ENCODE results near the gene NELL2. TPM values are rescaled to one million over a fixed set of nuclear protein-coding genes. Genes with fewer than 3 reads are reported as not detected.

NELL2 gene
- total RNA-seq, 1 experiment from 2014 or later: 32.7 TPM

DNA sequence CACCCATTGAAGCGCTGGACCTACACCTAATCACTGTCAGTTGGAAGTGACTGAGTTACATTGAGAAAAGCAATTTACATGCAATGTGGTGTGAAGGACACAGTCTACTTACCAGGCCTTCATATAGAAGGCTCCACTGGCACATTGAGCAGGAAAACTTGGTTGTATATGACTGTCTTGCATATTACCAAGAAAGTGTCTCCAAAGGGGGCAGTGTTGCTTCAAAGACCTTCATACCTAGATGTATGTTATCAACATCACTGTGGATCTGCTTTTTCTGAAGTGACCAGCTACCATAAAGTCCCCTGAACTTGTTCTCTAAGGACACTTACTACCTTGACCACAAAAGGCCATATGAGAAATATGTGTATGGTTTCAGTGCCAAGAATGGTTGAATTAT is 64.1 kb downstream of the NELL2 start:
- no peaks in the 10 kb centered on the region for H3K79me1 ChIP-seq (ENCODE audit: insufficient read depth, low read depth, low read length, poor library complexity, severe bottlenecking)
- H2AFZ ChIP-seq (ENCODE audit: low read length): no peak overlapping the region

More for the DNA sequence above, 64.1 kb downstream of the NELL2 start:
- Mint-ChIP-seq H3K9me3 (no peaks in the 10 kb centered on the region), H3K4me3 (no peak overlapping the region), H3K27ac (no peak overlapping the region), H3K4me1 (no peaks in the 10 kb centered on the region), H3K36me3 (ENCODE audit: insufficient read depth in 1 of 3, low read depth in 3 of 3) (no peaks in the 10 kb centered on the region), H3K27me3 (ENCODE audit: low read depth) (no peaks in the 10 kb centered on the region)
- H2AK5ac ChIP-seq (ENCODE audit: insufficient read length, low read length): no peak overlapping the region
- no peak overlapping the region for H4K91ac ChIP-seq (ENCODE audit: insufficient read length, low read depth, low read length)
- H3K56ac ChIP-seq (ENCODE audit: insufficient read length, low read depth, low read length): no peak overlapping the region
- no peak overlapping the region for H3K27ac ChIP-seq (ENCODE audit: insufficient read length, low read depth, low read length)
- no peak overlapping the region for H2BK20ac ChIP-seq (ENCODE audit: low read depth, low read length, poor library complexity, severe bottlenecking)
- no peaks in the 10 kb centered on the region for H3K27me3 ChIP-seq (ENCODE audit: insufficient read depth, low read length)
- H3K18ac ChIP-seq (ENCODE audit: insufficient read length, low read depth, low read length): no peak overlapping the region
- H4K20me1 ChIP-seq (ENCODE audit: control insufficient read depth, insufficient read depth, insufficient read length): no peaks in the 10 kb centered on the region
- no peaks in the 10 kb centered on the region for H3K9me3 ChIP-seq (ENCODE audit: control insufficient read depth, low read depth, low read length)
- no peaks in the 10 kb centered on the region for H3K79me2 ChIP-seq (ENCODE audit: insufficient read depth, low read length)
- no peak overlapping the region for H3T11ph ChIP-seq (ENCODE audit: low read length)
- H4K8ac ChIP-seq (replicated peaks; ENCODE audit: insufficient read length, low read depth, low read length): no peak overlapping the region
- H2BK120ac ChIP-seq (ENCODE audit: low read depth, low read length, poor library complexity, severe bottlenecking): no peak overlapping the region
- TF ChIP-seq, protein P1, sequence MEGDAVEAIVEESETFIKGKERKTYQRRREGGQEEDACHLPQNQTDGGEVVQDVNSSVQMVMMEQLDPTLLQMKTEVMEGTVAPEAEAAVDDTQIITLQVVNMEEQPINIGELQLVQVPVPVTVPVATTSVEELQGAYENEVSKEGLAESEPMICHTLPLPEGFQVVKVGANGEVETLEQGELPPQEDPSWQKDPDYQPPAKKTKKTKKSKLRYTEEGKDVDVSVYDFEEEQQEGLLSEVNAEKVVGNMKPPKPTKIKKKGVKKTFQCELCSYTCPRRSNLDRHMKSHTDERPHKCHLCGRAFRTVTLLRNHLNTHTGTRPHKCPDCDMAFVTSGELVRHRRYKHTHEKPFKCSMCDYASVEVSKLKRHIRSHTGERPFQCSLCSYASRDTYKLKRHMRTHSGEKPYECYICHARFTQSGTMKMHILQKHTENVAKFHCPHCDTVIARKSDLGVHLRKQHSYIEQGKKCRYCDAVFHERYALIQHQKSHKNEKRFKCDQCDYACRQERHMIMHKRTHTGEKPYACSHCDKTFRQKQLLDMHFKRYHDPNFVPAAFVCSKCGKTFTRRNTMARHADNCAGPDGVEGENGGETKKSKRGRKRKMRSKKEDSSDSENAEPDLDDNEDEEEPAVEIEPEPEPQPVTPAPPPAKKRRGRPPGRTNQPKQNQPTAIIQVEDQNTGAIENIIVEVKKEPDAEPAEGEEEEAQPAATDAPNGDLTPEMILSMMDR (conservative IDR thresholded peaks at IDR 0.05): peak; percentile 57
- no peak overlapping the region for H3K14ac ChIP-seq (ENCODE audit: insufficient read depth, low read length)
- H2BK12ac ChIP-seq (ENCODE audit: insufficient read length, low read depth, low read length): no peak overlapping the region
- H3K23me2 ChIP-seq (ENCODE audit: insufficient read length, low read depth, low read length, poor library complexity, severe bottlenecking): no peaks in the 10 kb centered on the region
- no peak for DNase-seq
- H2BK5ac ChIP-seq (ENCODE audit: insufficient read length, low read length): no peak overlapping the region
- no peaks in the 10 kb centered on the region for H3K4me1 ChIP-seq (ENCODE audit: insufficient read depth, low read length)
- WGBS (ENCODE audit: extremely low coverage, insufficient read length, low lambda C conversion rate): no CpG with 5 or more reads among the region's 1 CpG
- H3K4ac ChIP-seq (ENCODE audit: low read depth, low read length): no peak overlapping the region
- H3K23ac ChIP-seq (ENCODE audit: insufficient read length, low read depth, low read length): no peak overlapping the region
- H3K4me2 ChIP-seq (ENCODE audit: insufficient read depth, insufficient read length, low read length): no peak overlapping the region
- no peak overlapping the region for H4K5ac ChIP-seq (ENCODE audit: insufficient read length, low read depth, low read length)
- no peak overlapping the region for H3K9ac ChIP-seq (ENCODE audit: extremely low read depth, insufficient read length, low read length)
- no peak overlapping the region for H2BK15ac ChIP-seq (ENCODE audit: low read depth, low read length)

Data from H9 (cell line).